HG02981 (cell line): ENCODE results near the gene SYK.
A peak's percentile ranks its signal among the peaks of the same experiment; 100 is the strongest.
"Not testable (repeated sequence)": the region's sequence is repeated elsewhere in the genome, so short reads cannot be mapped to it uniquely, and the experiment has no call there.

Experiments used
- ATAC-seq: cut with Tn5 transposase; IDR thresholded peaks from one replicate; pipeline ENCODE4 v1.9.1; 2021; ENCODE audit warnings: mild to moderate bottlenecking, moderate library complexity; ENCODE audit not compliant: unreplicated experiment

Gene SYK

DNA sequence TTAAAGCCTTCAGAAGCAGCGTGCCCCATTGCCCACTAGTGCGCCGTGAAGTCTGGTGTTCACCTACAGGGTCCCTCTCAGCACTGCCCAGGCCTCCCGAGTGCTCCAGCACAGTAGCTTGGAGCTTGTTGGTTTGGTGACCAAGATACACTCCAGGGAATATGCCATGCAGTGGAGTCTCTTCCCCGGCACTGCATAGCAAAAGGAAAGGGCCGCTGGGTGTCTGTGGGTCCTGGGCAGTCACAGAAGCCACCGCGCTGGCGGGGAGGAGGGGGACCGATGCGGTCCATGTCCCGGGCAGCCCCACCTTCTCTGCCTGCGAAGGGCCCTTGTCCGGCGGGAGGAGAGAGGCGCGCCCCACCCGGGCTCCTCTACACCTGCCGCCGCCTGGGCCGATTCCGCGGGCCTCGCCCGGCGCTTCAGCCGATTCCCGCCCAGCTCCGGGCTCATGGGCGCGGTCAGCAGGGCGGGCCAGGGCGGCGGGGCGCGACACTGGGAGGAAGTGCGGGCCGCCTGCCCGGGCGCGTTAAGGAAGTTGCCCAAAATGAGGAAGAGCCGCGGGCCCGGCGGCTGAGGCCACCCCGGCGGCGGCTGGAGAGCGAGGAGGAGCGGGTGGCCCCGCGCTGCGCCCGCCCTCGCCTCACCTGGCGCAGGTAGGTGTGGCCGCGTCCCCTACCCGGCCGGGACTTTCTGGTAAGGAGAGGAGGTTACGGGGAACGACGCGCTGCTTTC lies at the start of gene SYK:
SYK (plus strand) TSS at position 579 of the 732 bp plus-strand sequence. CDS start 42,080 bp downstream, outside the sequence.
- no peak for ATAC-seq

- not testable (repeated sequence) for ATAC-seq
Observed at GRCh38 chr9:90755514-90756371, 45.9 kb upstream of the SYK start.

- ATAC-seq = not testable (repeated sequence)
Observed at GRCh38 chr9:90760577-90760976, 41.0 kb upstream of the SYK start.

DNA sequence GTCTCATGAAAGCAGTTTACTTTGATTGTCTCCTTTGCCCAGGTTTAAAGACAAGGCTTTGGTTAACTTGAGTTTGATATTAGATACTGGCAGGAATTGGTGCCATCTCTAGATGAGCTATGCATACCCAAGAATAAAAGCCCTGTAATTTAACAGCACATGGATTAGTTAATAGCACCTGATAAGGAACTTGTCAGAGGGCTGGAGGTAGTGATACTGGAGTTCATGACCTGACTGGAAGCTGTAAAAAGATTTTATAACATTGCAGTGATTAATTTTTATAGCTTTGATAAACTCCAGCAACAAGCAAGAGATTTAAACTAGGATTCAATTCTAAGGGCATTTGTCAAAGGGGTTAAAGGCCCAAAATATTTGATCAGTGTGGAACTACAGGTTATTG lies 34.9 kb upstream of the SYK start:
- ATAC-seq = no peak

GRCh38 chr9:90767523-90768100 lies 34.0 kb upstream of the SYK start:
- no peak for ATAC-seq

DNA sequence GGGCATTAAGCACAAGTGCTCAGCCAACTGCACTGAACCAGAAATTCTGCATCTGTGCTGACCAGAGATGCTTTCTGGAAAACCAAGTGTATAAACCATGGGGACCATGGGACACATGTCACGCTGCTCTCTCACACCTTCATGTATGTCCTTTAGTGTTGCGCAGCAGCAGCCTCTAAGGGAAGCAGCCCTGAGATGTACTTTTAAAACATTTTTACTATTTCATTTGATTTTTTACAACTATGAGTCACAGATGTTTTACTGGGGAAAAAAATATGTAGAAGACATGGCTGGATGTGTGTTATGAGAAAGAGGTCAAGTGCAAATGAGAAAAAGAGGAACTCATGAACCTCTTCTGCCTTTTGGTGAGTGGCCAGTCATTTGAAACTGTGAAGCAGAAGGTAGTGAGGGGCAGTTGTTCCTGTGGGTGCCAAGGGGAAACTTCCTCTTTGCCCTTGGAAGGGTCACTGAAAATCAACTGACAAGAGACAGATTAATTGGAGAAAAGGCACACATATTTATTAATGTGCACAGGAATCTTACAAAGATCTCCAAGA lies 31.4 kb upstream of the SYK start:
- ATAC-seq = peak; percentile 55

GRCh38 chr9:90770927-90771326 lies 30.7 kb upstream of the SYK start:
- ATAC-seq = no peak

DNA sequence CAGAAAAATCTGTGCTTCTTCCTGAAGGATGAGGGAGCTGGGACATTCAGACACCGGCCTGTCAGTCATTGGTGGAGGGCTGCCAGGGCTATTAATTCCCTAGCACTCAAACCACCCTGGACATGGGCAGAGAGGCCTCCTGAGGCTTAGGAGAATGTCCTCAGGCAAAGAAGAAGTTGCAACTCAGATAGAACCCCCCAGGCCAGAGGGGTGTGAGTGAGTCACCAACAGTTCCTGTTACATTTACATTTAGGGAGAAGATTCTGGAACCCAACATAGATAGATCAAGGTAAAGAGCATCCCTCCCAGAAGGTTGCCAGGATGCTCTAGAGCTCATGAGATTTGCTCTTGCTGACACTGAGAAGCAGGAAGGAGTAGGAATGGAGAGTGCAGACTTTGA lies 29.2 kb upstream of the SYK start:
- no peak for ATAC-seq

DNA sequence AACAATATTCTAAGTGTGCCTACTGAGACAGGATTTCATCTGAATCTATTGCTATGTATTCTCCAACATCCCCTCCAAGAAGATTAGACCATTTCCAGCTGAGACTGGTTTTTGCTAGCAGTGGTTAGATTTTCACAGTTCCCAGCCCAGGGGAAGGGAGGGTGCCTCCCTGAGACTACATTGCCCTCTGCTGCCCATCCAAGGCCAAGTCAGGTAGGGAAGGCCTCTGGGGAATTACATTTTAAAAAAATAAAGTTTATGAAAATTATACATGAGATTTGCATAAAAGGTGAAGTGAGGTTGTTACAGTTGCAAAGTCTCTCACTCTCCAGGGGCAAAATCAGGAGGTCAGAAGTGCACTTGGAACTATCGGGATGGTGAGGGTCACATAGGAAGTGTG lies 28.0 kb upstream of the SYK start:
- no peak for ATAC-seq

- ATAC-seq = no peak
Observed at GRCh38 chr9:90774071-90774470, 27.5 kb upstream of the SYK start.

- peak; percentile 67 for ATAC-seq
Observed at GRCh38 chr9:90774682-90775081, 26.9 kb upstream of the SYK start.

GRCh38 chr9:90775657-90776056 lies 26.0 kb upstream of the SYK start:
- no peak for ATAC-seq

- ATAC-seq = no peak
Observed at GRCh38 chr9:90778746-90779145, 22.9 kb upstream of the SYK start.

DNA sequence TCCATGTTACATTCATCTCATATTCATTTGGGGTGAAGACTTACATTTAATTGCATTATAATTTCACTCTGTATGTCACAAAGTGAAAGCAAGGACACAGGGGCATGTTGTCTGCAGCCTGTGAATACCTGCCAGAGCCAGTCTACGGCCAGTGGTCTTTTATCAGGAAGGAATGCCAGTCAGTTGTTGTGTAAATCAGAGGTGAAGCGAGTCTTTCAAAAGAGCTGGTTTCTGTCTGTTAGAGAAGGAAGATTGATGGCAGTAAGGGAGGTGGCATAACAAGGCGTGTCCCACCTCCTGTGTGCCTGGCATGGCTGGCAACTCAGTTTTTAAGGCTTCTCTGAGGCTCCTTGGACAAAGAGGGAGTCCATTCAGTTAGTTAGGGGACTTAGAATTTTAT lies 18.1 kb upstream of the SYK start:
- no peak for ATAC-seq

- no peak for ATAC-seq
Observed at GRCh38 chr9:90783964-90784363, 17.7 kb upstream of the SYK start.

DNA sequence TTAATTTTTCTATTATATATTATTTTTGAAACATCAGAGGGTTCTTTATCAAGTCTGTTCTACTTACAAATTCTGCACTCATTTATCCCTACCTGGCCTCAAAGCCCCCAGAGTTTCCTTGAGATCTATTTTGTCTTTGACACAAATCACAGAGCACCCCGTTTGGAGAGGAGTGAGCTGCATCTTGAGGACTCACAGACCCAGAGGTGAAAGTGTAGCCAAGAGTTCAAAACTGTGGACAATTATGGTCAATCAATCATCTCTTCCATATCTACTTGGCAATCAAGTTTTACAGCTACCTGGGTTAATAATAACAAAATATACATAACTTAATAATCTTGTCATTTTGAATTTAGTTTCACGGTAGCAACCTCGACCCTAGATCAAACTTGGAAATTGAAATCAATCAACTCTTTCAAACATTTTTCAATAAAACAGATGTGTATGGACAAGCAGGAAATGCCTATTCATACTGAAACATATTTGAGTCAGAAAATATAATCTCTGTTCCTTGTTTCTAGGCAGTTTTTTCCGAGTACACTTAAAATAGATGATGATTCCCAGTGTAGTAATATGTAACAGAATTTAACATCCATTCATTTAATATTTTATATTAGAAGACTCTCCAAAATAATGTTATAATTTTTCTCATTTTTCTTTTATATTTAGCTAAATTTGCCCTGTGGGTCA lies 13.7 kb upstream of the SYK start:
- peak; percentile 70 for ATAC-seq

DNA sequence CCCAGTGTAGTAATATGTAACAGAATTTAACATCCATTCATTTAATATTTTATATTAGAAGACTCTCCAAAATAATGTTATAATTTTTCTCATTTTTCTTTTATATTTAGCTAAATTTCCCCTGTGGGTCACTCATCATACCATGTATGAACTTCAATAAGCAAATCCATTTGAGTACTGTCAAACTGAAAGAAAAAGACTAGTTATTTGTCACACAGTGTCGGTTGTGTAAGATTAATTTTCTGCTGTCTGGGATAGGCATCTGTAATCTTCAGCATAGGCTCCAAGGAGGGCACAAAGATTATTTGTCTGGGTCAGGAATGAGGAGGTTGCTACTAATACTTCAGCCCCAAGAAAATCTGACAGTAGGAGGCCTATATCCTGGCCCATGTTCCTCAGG lies 13.1 kb upstream of the SYK start:
- ATAC-seq = peak; percentile 51

GRCh38 chr9:90789408-90789807 lies 12.2 kb upstream of the SYK start:
- no peak for ATAC-seq

- ATAC-seq = no peak
Observed at GRCh38 chr9:90789862-90790261, 11.8 kb upstream of the SYK start.

- ATAC-seq = not testable (repeated sequence)
Observed at GRCh38 chr9:90793024-90793423, 8.6 kb upstream of the SYK start.

- peak; percentile 42 for ATAC-seq
Observed at GRCh38 chr9:90793729-90794128, 7.9 kb upstream of the SYK start.
